A549 (cell line): ENCODE measurements around the gene GRB14.
"Not testable (repeated sequence)": the region's sequence is repeated elsewhere in the genome, so short reads cannot be mapped to it uniquely, and the experiment has no call there.

ENCODE experiments used
- CEBPB ChIP-seq, 2 experiments: fragments of >200 bp in 1 of 2; sonication (Bioruptor Twin) in 1 of 2; formaldehyde crosslinking in 1 of 2; IDR thresholded peaks; 2 replicates each; pipeline ENCODE4 v1.6.1; 2012 to 2016
- CTCF ChIP-seq: fragments of >200 bp; sonication (Bioruptor Twin); formaldehyde crosslinking; IDR thresholded peaks from 3 replicates; pipeline ENCODE4 v1.5.1; 2016
- EHMT2 ChIP-seq: fragments of 200-600 bp; sonication (generic); IDR thresholded peaks from 2 replicates; pipeline ENCODE4 v1.6.1; 2016; ENCODE audit warnings: antibody characterized with exemption, low read depth, mild to moderate bottlenecking, moderate library complexity
- ELK1 ChIP-seq: fragments of 150-350 bp; IDR thresholded peaks from 2 replicates; pipeline ENCODE4 v1.6.1; 2014; ENCODE audit warnings: low read depth, mild to moderate bottlenecking, low read length
- EP300 ChIP-seq, 2 experiments: fragments of >200 bp; sonication (Bioruptor Twin); formaldehyde crosslinking; IDR thresholded peaks; 2 replicates in 1 of 2; 3 replicates in 1 of 2; pipeline ENCODE4 v1.6.1; 2016 to 2017
- HMGXB4 ChIP-seq: fragments of 250-450 bp; sonication (Bioruptor Pico); IDR thresholded peaks from 2 replicates; pipeline ENCODE4 v1.5.0; 2021; ENCODE audit warnings: mild to moderate bottlenecking, moderate library complexity, borderline replicate concordance
- HOXA7 ChIP-seq: fragments of 250-450 bp; sonication (Bioruptor Pico); IDR thresholded peaks from 2 replicates; pipeline ENCODE4 v1.5.0; 2020; ENCODE audit warnings: mild to moderate bottlenecking, moderate library complexity
- JUN ChIP-seq, 2 experiments: fragments of >200 bp; sonication (Bioruptor Twin); formaldehyde crosslinking; IDR thresholded peaks; 2 replicates in 1 of 2; 3 replicates in 1 of 2; pipeline ENCODE4 v1.6.1; 2016 to 2017
- JUNB ChIP-seq: fragments of >200 bp; sonication (Bioruptor Twin); formaldehyde crosslinking; IDR thresholded peaks from 2 replicates; pipeline ENCODE4 v1.6.1; 2016
- MAX ChIP-seq: IDR thresholded peaks from 2 replicates; pipeline ENCODE4 v1.6.1; 2012
- POLR2A ChIP-seq: IDR thresholded peaks from 2 replicates; pipeline ENCODE4 v1.6.1; 2012; ENCODE audit warnings: mild to moderate bottlenecking, low read length
- RARB ChIP-seq: fragments of 250-450 bp; sonication (Bioruptor Pico); IDR thresholded peaks from 2 replicates; pipeline ENCODE4 v1.8.0; 2021; ENCODE audit warnings: mild to moderate bottlenecking, moderate library complexity
- RFX5 ChIP-seq: fragments of 450-650 bp; IDR thresholded peaks from 2 replicates; pipeline ENCODE4 v1.7.1; 2014; ENCODE audit warnings: antibody characterized with exemption, mild to moderate bottlenecking, moderate library complexity

GRCh38 chr2:164465047-164465446 lies 156.2 kb downstream of the GRB14 start:
- TF ChIP-seq RFX5; POLR2A; CTCF; JUN (IDR thresholded peaks at IDR 0.05); EP300 (IDR thresholded peaks at IDR 0.05); CEBPB (IDR thresholded peaks at IDR 0.05); ELK1; JUNB; MAX; HOXA7; HMGXB4; RARB (CRISPR knock-in tag); EHMT2: not testable (repeated sequence)
